ENCODE measurements around the gene SCG3.

Gene SCG3

DNA sequence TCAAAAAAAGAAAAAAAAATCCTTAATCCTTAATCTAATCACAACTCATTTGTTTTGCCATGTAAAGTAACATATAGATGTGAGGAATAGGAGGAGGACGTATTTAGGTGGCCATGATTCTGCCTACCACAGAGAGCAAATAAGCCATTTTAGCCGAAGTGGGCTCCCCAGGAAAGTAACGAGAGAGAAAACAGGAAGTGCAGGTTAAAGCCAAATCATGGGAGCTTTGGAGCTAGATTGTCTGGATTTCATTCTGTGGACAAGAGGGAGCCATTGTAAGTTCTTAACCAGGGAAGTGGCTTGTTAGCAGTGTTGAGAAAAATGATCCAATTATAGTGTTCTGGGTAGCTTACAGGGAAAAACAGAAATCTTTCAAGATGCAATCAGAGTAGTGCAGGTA, 79.5 kb downstream of the SCG3 start:
- DNase-seq: no peak

GRCh38 chr15:51765751-51766150, 84.4 kb downstream of the SCG3 start:
- no peak for DNase-seq

DNA sequence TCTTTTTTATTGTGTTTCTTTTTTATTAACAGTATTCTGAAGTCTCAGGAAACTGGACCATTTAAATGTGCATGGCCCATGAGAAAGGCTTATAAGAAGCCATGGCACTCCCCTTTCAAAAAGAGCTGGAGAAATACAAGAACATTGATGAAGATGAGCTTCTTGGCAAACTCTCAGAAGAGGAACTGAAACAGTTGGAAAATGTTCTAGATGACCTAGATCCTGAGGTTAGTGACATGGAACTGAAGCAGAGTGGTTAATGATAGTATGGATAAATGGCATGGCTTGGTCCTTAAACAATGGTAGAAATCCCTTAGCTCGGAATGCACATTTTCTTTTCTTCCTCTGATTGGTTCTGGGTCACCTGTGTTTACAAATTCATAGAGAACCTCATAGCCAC, 85.0 kb downstream of the SCG3 start:
- DNase-seq: no peak

GRCh38 chr15:51768018-51768417, 86.7 kb downstream of the SCG3 start:
- no peak for DNase-seq

All from T-helper 1 cell (primary cell).